HG03520 (cell line): Measurements from ENCODE around the gene SAMM50.

Experiments
- ATAC-seq: cut with Tn5 transposase; IDR thresholded peaks from one replicate; pipeline ENCODE4 v1.9.1; 2021; ENCODE audit warnings: mild to moderate bottlenecking, moderate library complexity; ENCODE audit not compliant: unreplicated experiment

SAMM50 gene

DNA sequence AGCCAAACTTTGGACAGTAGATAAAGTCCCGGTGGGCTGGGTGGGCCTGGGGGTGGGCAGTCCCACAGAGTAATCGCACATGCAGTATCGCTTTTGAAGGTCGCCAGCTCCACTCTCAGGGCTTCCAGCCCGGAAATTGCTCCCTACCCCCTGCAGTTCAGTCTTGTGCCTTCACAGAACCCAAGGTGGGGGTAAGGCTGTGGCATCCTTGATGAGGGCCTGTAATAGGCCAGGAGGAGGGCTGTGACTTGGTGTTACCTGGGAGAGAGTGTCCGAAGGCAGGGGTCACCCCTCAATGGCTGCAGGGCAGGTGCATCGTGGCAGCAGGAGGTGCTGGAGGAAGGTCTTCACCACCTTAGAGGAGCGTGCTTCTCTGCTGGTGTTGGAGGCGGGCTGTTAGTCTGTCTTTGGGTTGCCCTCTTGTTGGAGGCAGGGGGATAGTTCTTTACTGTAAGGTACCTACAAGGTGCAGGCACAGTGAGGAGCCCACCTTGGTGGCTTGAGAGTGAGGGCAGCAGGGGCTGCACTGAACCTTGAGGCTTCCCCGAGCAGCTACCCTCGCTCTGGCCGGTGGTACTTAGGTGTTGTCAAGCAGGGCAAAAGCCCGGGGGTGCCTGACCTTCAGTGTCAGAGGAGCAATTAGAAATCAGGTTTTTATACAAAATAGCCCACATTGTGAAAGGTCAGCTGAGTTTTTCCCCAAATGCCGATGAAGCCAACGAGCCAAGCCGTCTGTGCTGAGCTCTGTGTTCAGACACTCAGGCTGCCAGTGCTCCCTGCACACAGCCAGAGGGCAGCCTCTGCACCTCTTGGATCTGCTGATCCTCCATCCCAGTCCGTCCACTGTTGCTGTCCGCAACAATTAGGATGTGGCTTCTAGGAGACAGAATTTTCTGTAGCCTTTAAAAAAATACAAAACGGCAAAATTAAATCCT is 21.9 kb downstream of the SAMM50 start:
- no peak for ATAC-seq

DNA sequence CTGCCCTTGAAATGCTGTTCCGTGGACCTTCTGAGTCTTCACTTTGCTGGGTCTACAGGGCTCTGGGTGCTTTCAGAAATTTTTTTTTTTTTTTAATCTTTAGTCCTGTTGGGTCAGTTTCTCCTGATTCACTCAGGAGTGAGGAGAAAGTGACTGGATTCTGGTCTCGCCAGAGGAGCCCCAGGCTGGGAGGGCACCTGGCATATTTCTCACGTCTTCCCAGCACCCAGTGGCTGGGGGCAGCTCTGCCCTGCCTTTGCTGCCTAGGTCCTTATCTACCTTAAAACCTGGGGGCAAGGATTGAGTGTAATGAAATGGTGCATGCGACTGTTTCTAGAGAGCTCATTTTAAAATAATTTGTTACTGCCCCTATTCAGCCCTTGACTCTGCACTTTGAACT is 23.3 kb downstream of the SAMM50 start:
- ATAC-seq = no peak

DNA sequence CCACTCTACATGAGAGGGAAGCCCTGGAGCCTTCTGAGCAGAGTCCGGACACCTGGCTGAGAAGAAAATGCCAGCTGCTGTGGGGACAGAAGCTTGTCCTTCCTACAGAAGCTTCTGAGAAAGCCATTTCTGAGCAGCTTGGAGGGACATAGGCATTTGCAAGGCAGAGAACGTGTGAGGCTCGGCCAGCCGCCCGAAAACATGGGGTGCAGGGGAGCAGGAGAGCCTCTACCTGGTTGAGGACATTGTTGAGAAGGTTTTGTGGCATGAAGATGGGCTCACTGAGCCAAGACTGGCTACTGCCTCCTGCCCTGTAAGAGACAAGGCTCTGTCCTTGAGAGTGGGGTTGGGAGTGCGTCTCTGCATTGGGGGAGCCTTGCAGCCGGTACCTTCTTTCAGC is 25.3 kb downstream of the SAMM50 start:
- ATAC-seq = no peak

DNA sequence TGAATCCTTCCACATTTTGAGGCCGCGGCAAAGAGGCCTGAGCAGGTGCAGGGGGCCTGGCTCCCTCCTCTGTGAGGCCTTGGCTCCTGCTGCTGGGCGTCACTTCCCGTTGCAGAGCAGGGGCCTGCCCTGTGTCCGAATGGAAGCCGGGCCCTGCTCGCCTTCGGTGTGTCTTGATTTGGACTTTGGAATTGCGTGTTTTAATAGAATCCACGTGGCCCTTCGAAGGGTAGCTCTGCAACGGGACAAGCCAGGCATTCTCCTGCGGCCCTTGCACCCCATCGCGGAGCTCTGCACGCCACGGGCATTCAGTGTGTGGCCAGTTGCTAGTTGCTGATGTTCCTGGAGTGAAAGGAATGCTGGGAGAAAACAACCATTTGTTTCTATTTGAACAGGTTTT is 25.8 kb downstream of the SAMM50 start:
- no peak for ATAC-seq

DNA sequence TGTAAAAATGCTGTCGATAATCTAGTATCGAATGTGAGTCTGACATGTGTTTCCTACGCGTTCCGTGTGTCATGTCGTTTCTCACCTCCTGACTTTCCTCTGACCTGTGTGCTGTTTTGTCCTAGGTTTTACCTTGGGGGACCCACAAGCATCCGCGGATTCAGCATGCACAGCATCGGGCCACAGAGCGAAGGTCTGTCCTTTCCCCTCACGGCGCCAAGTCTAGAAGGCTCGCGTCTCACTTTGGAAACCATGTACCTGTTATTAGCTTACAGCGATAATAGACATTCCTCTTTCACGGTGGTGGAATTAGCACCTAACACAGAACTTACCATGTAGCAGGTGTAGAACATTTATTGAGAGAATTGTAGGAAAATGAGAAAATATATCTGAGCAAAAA is 28.6 kb downstream of the SAMM50 start:
- ATAC-seq = no peak

DNA sequence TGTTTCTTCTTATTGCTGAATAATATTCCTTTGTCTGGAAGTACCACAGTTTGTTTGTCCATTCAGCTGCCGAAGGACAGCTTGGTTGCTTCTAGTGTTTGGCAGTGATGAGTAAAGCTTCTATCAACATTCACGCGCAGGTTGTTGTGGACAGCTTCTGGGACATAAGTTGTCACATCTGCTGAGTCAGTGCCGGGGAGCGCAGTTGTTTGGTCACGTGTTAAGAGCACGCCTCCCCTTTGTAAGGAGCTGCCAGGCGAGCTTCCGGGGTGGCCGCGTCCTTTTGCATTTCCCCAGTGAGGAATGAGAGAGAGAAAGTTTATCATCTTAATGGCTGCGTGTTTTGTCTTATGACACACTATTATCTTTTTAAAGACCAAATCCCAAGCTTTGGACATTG is 30.3 kb downstream of the SAMM50 start:
- ATAC-seq = no peak

DNA sequence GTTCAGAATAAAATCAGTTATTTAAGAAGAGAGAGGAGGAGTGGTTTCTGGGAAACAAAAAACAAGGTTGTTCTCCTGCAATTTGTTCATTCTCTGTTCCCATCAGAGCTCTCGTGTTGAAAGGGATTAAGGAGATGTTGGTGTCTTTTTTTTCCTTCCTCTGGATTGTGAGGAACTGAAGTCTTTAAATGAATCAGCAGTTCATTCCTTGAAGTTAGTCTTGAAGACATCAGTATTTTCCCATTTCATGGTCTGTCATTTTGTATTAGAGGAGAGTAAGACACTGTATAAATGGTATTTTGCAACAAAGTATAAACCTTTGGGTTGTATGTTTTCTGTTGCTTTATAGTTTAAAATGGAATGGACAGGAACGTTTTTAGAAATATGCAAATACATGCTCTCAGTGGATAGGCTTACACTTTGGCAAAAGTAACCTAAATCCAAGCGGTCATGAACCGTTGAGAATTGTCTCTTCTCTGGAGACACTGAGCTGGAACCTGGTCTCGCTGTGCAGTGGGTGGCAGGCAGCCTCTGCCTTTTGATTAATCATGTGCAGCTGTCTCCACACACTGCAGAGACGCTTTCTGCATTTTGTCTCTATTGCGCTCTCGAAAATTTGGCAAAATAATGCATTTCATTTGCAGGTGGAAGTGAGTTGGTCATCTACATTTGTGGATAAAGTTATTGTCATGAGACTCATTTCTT is 33.0 kb downstream of the SAMM50 start:
- no peak for ATAC-seq

DNA sequence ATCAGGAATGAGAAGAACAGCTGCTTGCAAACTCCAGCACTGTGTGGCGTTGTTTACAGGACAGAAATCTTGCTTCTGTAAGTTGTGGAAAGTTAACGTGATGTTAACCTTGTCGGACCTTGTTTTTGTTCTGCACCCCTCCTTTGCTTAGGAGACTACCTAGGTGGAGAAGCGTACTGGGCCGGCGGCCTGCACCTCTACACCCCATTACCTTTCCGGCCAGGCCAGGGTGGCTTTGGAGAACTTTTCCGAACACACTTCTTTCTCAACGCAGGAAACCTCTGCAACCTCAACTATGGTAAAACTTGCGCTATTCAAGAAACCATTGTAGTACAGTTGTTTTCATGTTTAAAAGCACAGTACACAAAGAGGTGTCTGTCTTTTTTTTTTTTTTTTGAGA is 33.7 kb downstream of the SAMM50 start:
- ATAC-seq = no peak

DNA sequence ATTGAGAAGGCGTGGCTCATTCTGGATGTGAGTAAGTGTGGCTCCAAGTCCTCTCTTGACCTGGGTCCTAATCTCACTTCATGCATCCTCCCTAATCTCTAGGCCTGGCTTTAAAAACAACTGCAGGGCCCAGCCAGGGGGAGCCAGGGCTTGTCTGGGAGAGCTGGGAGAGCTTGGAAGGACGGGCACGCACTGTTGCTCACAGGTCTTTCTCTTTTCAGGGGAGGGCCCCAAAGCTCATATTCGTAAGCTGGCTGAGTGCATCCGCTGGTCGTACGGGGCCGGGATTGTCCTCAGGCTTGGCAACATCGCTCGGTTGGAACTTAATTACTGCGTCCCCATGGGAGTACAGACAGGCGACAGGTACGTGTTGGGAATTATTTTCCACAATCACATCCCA is 34.8 kb downstream of the SAMM50 start:
- ATAC-seq = no peak

DNA sequence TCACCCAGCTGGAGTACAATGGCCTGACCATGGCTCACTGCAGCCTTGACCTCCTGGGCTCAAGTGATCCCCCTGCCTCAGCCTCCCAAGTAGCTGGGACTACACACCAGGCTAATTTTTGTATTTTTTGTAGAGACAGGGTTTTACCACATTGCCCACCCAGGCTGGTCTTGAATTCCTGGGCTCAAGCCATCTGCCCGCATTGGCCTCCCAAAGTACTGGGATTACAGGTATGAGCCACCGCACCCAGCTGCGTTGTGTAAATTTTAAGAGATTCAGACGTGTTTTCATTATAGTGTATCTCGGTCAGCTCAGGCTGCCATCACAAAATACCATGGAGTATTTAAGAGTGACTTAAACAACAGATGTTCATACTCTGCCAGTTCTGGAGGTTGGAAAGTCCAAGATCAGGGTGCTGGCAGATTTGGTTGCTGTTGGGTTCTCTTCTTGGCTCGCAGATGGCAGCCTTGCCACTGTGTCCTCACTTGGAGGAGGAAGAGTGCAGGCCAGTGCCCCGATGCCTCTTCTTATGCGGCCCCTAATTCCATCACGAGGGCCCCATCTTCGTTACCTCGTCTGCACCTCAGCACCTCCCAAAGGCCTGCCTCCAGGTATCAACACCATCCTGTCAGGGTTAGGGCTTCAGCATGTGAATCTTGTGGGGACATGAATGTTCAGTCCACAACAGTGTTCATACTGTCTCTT is 36.2 kb downstream of the SAMM50 start:
- no peak for ATAC-seq

DNA sequence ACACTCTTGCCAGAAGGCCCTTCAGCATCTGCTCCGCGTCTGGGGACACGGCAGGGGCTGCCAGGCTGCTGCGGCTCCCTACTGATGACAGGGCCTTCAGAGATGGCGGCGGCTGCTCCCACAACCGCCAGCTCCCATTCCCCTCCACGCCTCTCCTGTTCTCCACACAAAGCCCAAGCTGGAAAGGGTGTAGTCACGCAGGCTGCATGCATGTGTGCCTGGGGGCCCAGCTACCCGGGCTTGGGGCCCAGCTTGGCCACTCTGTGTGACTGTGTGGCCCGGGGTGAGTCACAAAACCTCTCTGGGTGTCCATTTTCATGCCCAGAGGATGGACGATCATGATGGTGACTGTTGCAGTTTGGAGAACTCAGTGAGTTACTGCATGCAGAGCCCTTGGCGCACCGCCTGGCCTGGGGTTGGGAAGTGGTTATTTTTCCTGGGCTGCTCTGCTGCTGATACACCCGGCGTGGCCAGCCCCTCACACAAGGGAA is 37.1 kb downstream of the SAMM50 start:
- no peak for ATAC-seq

DNA sequence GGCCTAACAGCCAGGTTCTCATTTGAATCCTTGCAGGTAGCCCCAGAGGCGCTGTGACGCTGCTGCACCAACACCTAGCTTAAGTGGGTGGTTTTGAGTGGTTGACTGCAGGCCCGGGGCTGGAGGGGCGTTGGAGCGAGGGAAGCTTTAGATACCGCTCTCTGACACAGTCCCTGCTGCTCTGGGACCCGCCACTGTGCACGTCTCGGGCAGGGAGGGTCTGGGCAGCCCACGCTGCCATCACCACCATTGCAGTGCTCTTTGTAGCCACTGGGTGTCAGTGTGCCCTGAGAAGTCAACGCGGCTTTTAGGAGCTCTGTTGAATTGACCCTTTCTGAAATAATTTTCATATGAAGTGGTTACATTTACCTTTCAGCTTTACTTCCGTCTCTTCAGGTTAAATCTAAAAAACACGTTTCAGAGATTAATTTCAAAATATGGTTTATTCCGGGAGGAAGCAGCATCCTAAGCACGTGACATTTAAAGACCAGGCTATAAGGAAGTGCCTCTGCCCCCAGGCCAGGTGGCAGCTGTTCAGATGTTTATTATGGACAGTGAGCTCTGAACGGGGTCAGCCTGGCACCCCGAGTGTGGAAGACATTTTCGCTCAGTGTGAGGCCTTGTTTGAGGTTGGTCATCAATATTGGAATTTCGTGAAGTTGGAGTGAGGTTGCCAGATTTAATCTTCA is 38.0 kb downstream of the SAMM50 start:
- ATAC-seq = no peak

DNA sequence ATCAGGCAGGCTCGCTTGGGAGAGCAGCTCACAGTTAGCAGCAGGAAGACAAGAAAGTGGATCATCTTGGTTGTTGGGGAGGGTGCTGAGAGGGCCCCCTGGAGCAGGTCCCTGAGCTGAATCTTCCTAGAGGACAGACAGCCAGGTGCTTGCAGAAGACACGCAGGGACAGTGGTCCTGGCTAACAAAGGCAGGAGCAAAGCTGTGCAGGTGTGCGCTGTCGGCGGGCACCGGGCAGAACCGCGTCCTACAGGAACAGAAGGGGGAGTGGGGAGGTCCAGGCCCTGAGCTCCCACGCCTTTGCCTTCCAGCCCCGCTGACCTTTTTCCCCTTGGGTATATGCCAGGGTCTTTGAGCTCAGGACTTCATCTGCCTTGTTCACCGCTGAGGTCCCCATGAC is 38.8 kb downstream of the SAMM50 start:
- ATAC-seq = no peak

DNA sequence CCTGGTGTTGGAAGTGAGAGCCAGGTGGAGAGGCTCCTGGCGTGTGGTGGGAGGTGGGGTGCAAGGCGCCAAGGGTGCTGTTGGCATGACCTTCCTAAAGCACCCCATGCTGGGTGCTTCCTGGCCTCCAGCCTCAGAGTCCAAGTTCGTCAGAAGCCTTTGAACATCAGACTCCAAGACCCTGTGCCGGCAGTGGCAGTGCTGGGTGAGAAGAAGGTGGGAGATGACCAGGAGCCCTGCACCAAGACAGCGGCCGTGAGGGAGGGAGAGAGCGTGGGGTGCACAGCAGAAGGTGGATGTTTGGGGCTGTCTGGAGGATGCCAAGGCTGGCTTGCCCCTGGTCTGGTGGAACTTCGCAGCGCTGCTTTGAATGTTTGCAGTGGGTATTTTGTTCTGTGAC is 39.2 kb downstream of the SAMM50 start:
- no peak for ATAC-seq

DNA sequence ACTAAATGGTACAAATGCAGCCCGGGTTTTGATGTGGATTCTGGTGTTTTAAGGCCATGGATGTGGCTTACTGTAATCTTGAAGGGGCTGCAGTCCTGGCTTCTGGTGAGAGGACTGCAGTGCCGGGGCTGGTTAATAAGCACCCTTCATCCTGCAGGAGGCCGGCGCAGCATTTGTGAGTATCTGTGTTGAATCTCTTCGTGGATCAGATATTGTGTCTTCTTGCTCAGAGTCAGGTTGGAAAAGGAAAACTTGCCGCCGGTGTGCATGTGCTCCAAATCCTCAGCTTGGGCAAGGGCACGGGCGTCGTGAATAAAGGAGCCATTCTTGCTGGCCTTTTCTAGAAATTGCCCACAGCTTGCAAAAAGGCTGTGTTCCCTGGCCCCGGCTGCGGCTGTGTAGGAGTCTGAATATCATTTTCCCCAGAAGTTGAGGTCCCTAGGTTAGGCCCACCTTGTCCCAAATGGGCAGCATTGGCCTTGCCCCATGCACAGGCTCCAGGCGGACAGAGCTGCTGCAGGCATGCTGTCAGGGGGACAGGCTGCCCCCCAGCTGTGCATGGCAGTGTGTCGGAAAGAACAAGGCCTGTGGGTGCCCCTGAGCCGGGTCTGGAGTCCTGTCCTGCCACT is 39.9 kb downstream of the SAMM50 start:
- no peak for ATAC-seq

DNA sequence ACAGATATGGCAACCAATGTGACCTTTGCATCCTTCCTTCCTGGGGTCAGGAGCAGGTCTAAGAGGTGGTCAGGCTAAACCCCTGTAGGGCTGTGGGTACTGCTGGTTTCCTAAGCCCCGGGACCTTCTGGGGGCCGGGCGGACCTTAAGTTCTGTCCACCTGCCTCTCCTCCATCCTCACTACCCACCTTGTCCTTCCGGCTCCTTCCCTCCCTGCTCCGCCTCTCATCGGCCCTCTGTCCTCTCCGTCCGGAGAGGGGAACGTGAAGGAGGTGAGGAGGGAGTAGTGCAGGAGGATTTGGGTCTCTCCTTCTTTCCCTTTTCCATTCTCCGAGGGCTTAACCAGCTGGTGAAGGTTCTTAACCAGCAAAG is 40.5 kb downstream of the SAMM50 start:
- ATAC-seq = no peak

DNA sequence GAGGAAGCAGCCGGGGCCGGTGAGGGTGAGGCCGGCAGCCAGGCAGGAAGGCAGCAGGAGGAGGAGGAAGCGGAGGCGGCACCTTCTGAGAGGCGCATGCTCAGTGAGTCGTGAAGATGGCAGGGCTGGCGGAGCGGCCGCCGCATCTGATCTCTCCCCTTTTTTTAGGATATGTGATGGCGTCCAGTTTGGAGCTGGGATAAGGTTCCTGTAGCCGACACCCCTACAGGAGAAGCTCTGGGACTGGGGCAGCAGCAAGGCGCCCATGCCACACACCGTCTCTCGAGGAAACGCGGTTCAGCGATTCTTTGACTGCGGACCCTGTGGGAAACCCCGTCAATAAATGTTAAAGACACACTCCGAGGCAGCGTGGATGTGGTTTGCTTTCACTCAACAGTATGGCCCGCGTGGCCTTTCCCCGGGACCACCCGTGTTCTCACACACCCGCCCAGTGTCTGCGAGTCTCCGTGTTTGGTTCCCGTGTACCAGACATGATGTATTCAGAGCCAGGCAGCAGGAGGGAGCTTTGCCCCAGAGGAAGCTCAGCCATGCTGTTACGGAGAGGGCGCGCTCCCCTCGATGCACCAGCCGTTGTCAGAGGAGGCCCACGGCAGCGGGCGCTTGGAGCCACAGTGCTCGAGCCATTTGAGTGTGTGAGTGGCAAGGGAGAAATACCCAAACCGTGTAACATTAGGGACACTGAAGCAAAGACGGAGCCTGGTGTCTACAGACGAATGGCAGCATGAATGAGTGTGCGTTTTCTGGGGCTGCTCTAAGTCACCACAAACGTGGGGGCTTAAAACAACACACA is 41.1 kb downstream of the SAMM50 start:
- ATAC-seq = no peak

DNA sequence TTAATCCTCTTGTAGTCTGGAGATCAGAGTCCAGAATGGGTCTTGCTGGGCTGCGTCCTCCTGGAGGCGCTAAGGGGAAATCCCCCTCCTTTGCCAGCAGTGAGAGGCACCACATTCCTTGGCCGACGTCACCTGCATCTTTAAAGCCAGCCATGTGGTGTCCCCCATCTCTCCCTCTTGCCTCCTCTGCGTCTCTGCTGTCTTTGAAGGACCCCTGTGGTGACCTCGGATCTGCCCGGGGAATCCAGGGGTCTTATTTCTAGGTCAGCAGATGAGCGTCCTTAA is 41.7 kb downstream of the SAMM50 start:
- ATAC-seq = no peak

DNA sequence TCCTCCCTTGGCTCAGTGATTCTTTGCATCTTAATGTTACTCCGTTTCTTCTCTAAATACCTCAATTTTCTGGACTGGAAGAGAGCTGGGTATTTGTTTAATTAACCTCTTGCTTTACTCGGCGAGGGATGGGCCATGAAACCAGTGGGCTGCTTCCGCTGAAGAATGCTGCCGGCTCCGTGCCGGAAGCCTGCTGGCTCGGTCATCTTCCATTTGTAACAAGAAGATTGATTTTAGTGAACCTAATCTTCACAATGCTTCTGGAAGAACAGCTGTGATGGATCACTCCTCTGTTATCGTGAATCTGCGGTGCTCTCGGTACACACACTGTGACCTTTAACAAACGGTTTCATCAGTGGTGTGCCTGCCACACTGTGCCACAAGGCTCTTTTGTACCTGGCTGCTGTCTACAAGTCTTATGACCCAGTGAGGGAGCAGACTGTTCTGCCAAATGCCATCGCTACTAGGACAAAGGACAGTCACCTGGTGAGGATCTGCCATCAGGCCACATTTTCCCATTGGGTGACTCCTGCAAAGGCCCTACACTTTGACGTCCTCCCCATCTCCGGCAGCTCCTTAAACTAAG is 43.5 kb downstream of the SAMM50 start:
- no peak for ATAC-seq

DNA sequence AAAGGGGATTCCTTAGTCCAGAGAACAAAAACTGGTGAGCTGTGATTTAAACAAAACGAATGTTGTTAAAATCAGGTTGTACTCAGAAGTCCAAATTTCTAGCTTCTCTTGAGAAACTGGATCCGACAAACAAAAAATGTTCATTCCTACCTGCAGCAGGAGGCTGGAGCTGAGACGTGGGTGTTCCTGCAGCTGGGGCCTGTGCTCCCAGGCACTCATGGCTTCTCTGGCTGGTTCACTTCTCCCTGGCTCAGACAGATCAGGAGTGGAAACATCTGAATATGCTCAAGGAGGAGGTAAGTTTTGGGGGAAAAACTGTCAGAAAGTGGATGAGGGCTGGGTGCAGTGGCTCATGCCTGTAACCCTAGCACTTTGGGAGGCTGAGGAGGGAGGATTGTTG is 44.1 kb downstream of the SAMM50 start:
- no peak for ATAC-seq
